Tongue (tissue), 2 donors: Measurements from ENCODE around the gene MAPK11. TPM values are rescaled to one million over a fixed set of nuclear protein-coding genes. Genes with fewer than 3 reads are reported as not detected.
"Not testable (repeated sequence)": the region's sequence is repeated elsewhere in the genome, so short reads cannot be mapped to it uniquely, and the experiment has no call there.

Experiments used
- DNase-seq: peaks from one replicate; pipeline ENCODE4 v3.0.0-alpha.2; 2015
- total RNA-seq: library from RNA; depleted of rRNA; stranded (reverse); fragments of >200 nt; gene quantifications from one replicate; pipeline ENCODE4 v1.2.3, GENCODE V29; 2014

The MAPK11 gene
- total RNA-seq, 1 donor from 2014 or later = 4.0 TPM

GRCh38 chr22:50276143-50276542 lies 6.0 kb upstream of the MAPK11 start:
- DNase-seq = no peak

GRCh38 chr22:50275181-50276055 lies 5.2 kb upstream of the MAPK11 start:
- DNase-seq = no peak

- DNase-seq = no peak
These were observed 4.6 kb upstream of the MAPK11 start for GRCh38 chr22:50274771-50275170.

- DNase-seq = peak; percentile 70
These were observed 4.1 kb upstream of the MAPK11 start for GRCh38 chr22:50274311-50274710.

GRCh38 chr22:50273781-50274180 lies 3.6 kb upstream of the MAPK11 start:
- DNase-seq = not testable (repeated sequence)

GRCh38 chr22:50273352-50273751 lies 3.2 kb upstream of the MAPK11 start:
- DNase-seq = not testable (repeated sequence)

GRCh38 chr22:50272044-50272802 lies 2.0 kb upstream of the MAPK11 start:
- no peak for DNase-seq

- peak; percentile 57 for DNase-seq
These were observed 1.4 kb upstream of the MAPK11 start for GRCh38 chr22:50271519-50271970.

GRCh38 chr22:50270666-50271394 lies 650 bp upstream of the MAPK11 start:
- DNase-seq = peak; percentile 78

GRCh38 chr22:50269573-50269969 lies 609 bp downstream of the MAPK11 start:
- no peak for DNase-seq

GRCh38 chr22:50268655-50269113 lies 1.5 kb downstream of the MAPK11 start:
- DNase-seq = no peak

GRCh38 chr22:50267591-50268390 lies 2.4 kb downstream of the MAPK11 start:
- DNase-seq = peak; percentile 73

- DNase-seq = no peak
These were observed 3.2 kb downstream of the MAPK11 start for GRCh38 chr22:50266994-50267393.

GRCh38 chr22:50264946-50265669 lies 5.1 kb downstream of the MAPK11 start:
- DNase-seq = no peak

- DNase-seq = no peak
These were observed 6.0 kb downstream of the MAPK11 start for GRCh38 chr22:50264104-50264745.

- no peak for DNase-seq
These were observed 7.1 kb downstream of the MAPK11 start for GRCh38 chr22:50262973-50263617.

GRCh38 chr22:50262460-50262911 lies 7.7 kb downstream of the MAPK11 start:
- DNase-seq = no peak

- no peak for DNase-seq
These were observed 8.3 kb downstream of the MAPK11 start, which contains the start of gene MAPK12 for GRCh38 chr22:50261615-50262459. TSS of gene MAPK12 (minus strand) at chr22:50261683. CDS start at chr22:50261509, 174 bp downstream.
